Measurements from ENCODE around the gene BICDL1. TPM values are rescaled to one million over a fixed set of nuclear protein-coding genes. Genes with fewer than 3 reads are reported as not detected.

The BICDL1 gene
- total RNA-seq, 3 donors from 2014 or later: 0.48 to 23.4 (median 5.6) TPM

DNA sequence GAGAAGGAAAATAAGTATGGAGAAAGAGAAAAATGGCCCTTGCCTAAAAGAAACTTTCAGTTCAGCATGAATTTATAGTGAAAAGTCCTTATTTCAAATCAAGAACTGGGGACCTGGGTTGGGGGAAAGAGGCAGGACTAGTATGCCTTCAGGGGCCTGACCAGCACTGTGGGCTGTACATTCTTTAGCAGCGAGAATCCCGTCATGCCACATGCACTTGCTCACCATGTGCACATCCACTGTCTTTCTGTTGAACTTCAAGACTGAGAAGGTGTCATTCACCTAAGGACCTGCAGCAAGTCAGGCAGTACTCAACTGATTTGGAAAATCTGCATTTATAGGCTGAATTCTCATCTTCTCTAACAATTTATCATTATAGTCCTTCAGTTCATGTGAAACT, 77.3 kb downstream of the BICDL1 start:
- TF ChIP-seq, protein P1, sequence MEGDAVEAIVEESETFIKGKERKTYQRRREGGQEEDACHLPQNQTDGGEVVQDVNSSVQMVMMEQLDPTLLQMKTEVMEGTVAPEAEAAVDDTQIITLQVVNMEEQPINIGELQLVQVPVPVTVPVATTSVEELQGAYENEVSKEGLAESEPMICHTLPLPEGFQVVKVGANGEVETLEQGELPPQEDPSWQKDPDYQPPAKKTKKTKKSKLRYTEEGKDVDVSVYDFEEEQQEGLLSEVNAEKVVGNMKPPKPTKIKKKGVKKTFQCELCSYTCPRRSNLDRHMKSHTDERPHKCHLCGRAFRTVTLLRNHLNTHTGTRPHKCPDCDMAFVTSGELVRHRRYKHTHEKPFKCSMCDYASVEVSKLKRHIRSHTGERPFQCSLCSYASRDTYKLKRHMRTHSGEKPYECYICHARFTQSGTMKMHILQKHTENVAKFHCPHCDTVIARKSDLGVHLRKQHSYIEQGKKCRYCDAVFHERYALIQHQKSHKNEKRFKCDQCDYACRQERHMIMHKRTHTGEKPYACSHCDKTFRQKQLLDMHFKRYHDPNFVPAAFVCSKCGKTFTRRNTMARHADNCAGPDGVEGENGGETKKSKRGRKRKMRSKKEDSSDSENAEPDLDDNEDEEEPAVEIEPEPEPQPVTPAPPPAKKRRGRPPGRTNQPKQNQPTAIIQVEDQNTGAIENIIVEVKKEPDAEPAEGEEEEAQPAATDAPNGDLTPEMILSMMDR (IDR thresholded peaks at IDR 0.05): no peak
- TF ChIP-seq POLR2A (IDR thresholded peaks at IDR 0.05): no peak
- TF ChIP-seq POLR2AphosphoS5 (IDR thresholded peaks at IDR 0.05): no peak
- intact Hi-C loops (cut with DNase I; ENCODE audit: low total_unique reads): no loop called here
- Histone ChIP-seq H3K36me3 (no peaks in the 10 kb centered on the region), H3K4me3 (no peak overlapping the region), H3K27me3 (no peaks in the 10 kb centered on the region), H3K27ac (no peak overlapping the region), H3K4me1 (no peaks in the 10 kb centered on the region), H3K9me3 (no peaks in the 10 kb centered on the region)
- DNase-seq (ENCODE audit: low spot score in 2 of 2): no peak

DNA sequence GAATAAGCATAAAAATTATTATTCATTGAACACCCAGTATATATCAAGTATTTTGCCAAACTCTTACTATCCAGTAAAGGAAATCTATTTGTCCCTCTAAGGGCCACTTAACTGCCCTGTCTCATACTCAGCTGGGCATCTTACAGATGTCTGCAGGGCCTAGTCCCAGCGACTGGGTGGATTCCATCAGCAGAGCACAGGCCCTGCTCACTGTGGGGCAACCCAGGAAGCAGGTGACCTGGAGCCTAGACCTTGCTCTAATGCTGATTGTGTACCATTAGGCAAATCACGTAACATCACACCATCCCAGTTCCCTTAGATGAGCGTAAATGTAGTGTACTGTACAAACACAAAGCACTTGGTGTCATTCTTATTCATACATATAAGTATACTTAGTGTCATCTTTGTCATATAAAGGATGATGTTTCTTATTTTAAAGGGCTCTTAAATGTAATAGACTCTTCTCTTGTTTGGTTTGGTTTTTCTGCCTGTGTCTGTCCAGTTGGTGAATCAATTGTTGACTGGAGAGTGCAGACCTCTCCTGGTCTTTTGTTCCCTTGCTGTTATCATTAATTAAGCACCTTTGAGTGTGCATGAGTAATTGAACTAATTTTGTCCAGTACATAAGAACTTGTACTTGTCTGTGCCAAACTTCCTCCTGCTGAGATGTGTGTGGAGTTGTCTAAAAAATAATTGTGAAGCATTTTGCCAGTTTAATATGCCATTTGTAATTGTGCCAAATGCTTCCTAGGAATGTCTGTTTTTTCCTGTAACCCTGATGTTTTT, 78.2 kb downstream of the BICDL1 start:
- Histone ChIP-seq H3K27ac (no peak overlapping the region), H3K4me1 (no peaks in the 10 kb centered on the region), H3K36me3 (no peaks in the 10 kb centered on the region), H3K4me3 (no peak overlapping the region), H3K27me3 (no peaks in the 10 kb centered on the region), H3K9me3 (no peaks in the 10 kb centered on the region)
- TF ChIP-seq POLR2A (IDR thresholded peaks at IDR 0.05) (no peak), POLR2AphosphoS5 (IDR thresholded peaks at IDR 0.05) (no peak)
- TF ChIP-seq, protein P1 (IDR thresholded peaks at IDR 0.05): no peak
- intact Hi-C loops (cut with DNase I; ENCODE audit: low total_unique reads): no loop called here
- no peak for DNase-seq (ENCODE audit: low spot score in 2 of 2)

DNA sequence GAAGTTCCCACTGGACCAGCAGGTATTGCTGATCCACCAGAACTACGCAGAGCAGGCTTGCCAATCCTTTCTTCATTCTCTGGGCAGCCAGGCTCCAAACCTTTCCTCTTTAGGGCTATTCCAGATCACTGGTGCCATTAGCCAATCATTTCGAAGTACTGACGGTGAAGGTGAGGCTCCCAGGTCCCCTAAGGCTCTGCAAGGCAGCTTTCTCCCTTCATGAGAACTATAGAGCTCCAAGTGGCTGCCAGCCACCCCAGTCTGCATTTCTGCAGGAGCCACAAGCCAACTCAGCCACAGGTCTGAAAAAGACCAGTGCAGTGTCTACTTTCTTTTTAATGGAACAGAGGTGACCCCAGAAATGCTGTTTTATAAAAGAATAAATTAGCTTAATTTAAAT, 78.9 kb downstream of the BICDL1 start:
- no peaks in the 10 kb centered on the region for H3K9me3 ChIP-seq
- H3K4me1 ChIP-seq: no peaks in the 10 kb centered on the region
- H3K36me3 ChIP-seq: no peaks in the 10 kb centered on the region
- DNase-seq (ENCODE audit: low spot score in 2 of 2): no peak
- no peaks in the 10 kb centered on the region for H3K27me3 ChIP-seq
- no peak overlapping the region for H3K27ac ChIP-seq
- intact Hi-C loops (cut with DNase I; ENCODE audit: low total_unique reads): no loop called here
- no peak overlapping the region for H3K4me3 ChIP-seq
- TF ChIP-seq POLR2A (IDR thresholded peaks at IDR 0.05) (no peak), POLR2AphosphoS5 (IDR thresholded peaks at IDR 0.05) (no peak)
- TF ChIP-seq, protein P1 (IDR thresholded peaks at IDR 0.05): no peak

DNA sequence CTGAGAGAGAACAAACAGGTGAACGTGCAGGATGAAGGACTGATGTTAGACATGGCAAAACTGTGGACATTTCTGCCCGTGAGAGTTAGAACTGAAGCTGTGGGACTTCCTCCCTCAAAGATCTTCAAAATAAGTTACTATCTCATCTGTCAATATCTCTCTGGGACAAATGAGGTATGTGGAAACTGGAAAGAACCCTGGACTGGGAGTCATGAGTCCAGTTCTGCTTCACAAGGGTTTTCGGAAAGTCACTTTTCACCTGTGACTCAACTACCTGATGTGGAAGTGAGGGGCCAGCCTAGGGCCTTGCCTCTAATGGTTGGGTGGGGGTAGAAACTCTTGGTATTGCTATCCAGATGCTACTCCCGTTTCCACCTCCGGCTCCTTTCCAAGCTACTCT, 80.2 kb downstream of the BICDL1 start:
- no peaks in the 10 kb centered on the region for H3K36me3 ChIP-seq
- no peak for TF ChIP-seq POLR2A (IDR thresholded peaks at IDR 0.05)
- no peak for TF ChIP-seq POLR2AphosphoS5 (IDR thresholded peaks at IDR 0.05)
- TF ChIP-seq, protein P1 (IDR thresholded peaks at IDR 0.05): no peak
- intact Hi-C loops (cut with DNase I; ENCODE audit: low total_unique reads): no loop called here
- no peak overlapping the region for H3K4me3 ChIP-seq
- no peaks in the 10 kb centered on the region for H3K9me3 ChIP-seq
- no peak for DNase-seq (ENCODE audit: low spot score in 2 of 2)
- no peak overlapping the region for H3K27ac ChIP-seq
- no peaks in the 10 kb centered on the region for H3K27me3 ChIP-seq
- H3K4me1 ChIP-seq: no peaks in the 10 kb centered on the region

DNA sequence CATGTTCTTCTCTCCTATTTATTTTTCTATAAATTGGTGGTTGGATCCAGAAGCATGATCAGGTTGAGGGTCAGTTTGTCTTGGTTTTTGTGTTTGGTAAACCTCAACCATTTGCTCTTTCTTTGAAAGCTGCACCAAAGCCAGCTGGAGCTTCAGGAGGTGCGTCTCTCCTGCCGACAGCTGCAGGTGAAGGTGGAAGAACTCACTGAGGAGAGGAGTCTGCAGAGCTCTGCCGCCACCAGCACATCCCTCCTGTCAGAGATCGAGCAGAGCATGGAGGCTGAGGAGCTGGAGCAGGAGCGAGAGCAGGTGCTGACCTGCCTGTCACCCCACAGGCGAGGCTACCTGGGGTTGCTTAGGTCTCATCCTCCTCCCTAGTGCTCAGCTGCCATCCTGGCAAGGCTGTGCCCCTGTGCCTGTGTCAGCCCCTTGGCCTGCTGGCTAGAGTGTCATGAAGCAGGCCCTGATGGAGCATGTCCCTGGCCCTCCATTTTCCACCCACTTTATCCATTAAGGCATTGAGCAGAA, 82.5 kb downstream of the BICDL1 start:
- H3K4me1 ChIP-seq: no peaks in the 10 kb centered on the region

More for the DNA sequence above, 82.5 kb downstream of the BICDL1 start:
- TF ChIP-seq, protein P1 (IDR thresholded peaks at IDR 0.05): no peak
- TF ChIP-seq POLR2AphosphoS5 (IDR thresholded peaks at IDR 0.05) (no peak), POLR2A (IDR thresholded peaks at IDR 0.05) (no peak)
- H3K4me3 ChIP-seq: no peak overlapping the region
- no peak for DNase-seq (ENCODE audit: low spot score in 2 of 2)
- no peak overlapping the region for H3K27ac ChIP-seq
- no peaks in the 10 kb centered on the region for H3K9me3 ChIP-seq
- H3K36me3 ChIP-seq: no peaks in the 10 kb centered on the region
- intact Hi-C loops (cut with DNase I; ENCODE audit: low total_unique reads): no loop called here
- no peaks in the 10 kb centered on the region for H3K27me3 ChIP-seq

Measured in breast epithelium (tissue), 4 donors.